ENCODE results near the gene NR3C2. TPM values are rescaled to one million over a fixed set of nuclear protein-coding genes. Genes with fewer than 3 reads are reported as not detected.

NR3C2 gene
- polyA plus RNA-seq, 1 of the 3 experiments (the other 2 are of a cell fraction): 0.02 TPM

DNA sequence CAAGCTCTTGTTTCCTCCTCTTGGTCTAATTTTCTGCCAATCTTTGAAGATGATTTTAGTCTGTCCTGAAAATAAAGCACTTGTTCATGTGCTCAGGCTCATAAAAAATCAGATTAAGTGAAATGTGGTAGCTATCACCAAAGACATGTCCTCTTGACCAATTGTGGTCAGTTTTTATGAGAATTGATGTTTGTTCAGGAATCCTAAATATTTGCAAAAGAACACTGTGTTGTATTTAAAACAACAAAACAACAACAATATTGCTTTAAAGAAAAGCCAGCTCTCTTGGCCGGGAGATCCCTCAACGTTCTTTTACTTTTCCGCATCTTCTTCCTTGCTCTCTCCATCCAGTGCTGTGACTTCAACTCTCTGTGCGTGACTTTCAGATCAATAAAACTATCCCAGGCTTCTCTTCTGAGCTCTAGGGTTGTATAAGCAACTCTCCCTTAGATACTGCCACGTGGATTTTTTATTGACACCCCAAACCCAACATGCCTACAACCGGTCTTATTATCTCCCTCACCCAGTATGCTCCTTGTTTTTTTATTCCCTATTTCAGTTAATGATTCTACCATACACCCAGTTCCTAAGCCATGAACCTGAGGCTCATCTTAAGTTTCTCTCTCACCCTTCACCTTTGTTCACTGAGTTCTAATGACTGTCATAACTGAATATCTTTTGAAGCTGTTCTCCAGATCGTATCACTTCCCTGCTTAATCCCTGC lies 400.4 kb downstream of the NR3C2 start:
- TF ChIP-seq FOSL2 (IDR thresholded peaks at IDR 0.05; ENCODE audit: borderline replicate concordance, low read depth) (no peak), RFX5 (IDR thresholded peaks at IDR 0.05; ENCODE audit: low read length) (no peak), FOXJ3 (CRISPR knock-in tag; IDR thresholded peaks at IDR 0.05) (no peak), SIN3A (IDR thresholded peaks at IDR 0.05; ENCODE audit: borderline replicate concordance, low read depth, low read length) (no peak), EZH2phosphoT487 (IDR thresholded peaks at IDR 0.05; ENCODE audit: borderline replicate concordance, low read depth) (no peak), SMC3 (IDR thresholded peaks at IDR 0.05; ENCODE audit: low read depth, low read length) (no peak), TAF1 (IDR thresholded peaks at IDR 0.05; ENCODE audit: borderline replicate concordance, low read depth, low read length) (no peak), NRF1 (IDR thresholded peaks at IDR 0.05; ENCODE audit: low read depth, low read length) (no peak), MXI1 (IDR thresholded peaks at IDR 0.05; ENCODE audit: low read depth, low read length) (no peak), MEF2A (IDR thresholded peaks at IDR 0.05; ENCODE audit: borderline replicate concordance, low read depth) (no peak), GABPA (IDR thresholded peaks at IDR 0.05; ENCODE audit: low read depth) (no peak), FOXM1 (IDR thresholded peaks at IDR 0.05; ENCODE audit: low read depth) (no peak), JUND (IDR thresholded peaks at IDR 0.05) (no peak)
- TF ChIP-seq, protein P1, sequence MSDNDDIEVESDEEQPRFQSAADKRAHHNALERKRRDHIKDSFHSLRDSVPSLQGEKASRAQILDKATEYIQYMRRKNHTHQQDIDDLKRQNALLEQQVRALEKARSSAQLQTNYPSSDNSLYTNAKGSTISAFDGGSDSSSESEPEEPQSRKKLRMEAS (IDR thresholded peaks at IDR 0.05; ENCODE audit: low read depth): no peak
- TF ChIP-seq, protein P2, sequence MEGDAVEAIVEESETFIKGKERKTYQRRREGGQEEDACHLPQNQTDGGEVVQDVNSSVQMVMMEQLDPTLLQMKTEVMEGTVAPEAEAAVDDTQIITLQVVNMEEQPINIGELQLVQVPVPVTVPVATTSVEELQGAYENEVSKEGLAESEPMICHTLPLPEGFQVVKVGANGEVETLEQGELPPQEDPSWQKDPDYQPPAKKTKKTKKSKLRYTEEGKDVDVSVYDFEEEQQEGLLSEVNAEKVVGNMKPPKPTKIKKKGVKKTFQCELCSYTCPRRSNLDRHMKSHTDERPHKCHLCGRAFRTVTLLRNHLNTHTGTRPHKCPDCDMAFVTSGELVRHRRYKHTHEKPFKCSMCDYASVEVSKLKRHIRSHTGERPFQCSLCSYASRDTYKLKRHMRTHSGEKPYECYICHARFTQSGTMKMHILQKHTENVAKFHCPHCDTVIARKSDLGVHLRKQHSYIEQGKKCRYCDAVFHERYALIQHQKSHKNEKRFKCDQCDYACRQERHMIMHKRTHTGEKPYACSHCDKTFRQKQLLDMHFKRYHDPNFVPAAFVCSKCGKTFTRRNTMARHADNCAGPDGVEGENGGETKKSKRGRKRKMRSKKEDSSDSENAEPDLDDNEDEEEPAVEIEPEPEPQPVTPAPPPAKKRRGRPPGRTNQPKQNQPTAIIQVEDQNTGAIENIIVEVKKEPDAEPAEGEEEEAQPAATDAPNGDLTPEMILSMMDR (IDR thresholded peaks at IDR 0.05): no peak
- TF ChIP-seq, protein P3, sequence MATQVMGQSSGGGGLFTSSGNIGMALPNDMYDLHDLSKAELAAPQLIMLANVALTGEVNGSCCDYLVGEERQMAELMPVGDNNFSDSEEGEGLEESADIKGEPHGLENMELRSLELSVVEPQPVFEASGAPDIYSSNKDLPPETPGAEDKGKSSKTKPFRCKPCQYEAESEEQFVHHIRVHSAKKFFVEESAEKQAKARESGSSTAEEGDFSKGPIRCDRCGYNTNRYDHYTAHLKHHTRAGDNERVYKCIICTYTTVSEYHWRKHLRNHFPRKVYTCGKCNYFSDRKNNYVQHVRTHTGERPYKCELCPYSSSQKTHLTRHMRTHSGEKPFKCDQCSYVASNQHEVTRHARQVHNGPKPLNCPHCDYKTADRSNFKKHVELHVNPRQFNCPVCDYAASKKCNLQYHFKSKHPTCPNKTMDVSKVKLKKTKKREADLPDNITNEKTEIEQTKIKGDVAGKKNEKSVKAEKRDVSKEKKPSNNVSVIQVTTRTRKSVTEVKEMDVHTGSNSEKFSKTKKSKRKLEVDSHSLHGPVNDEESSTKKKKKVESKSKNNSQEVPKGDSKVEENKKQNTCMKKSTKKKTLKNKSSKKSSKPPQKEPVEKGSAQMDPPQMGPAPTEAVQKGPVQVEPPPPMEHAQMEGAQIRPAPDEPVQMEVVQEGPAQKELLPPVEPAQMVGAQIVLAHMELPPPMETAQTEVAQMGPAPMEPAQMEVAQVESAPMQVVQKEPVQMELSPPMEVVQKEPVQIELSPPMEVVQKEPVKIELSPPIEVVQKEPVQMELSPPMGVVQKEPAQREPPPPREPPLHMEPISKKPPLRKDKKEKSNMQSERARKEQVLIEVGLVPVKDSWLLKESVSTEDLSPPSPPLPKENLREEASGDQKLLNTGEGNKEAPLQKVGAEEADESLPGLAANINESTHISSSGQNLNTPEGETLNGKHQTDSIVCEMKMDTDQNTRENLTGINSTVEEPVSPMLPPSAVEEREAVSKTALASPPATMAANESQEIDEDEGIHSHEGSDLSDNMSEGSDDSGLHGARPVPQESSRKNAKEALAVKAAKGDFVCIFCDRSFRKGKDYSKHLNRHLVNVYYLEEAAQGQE (IDR thresholded peaks at IDR 0.05; ENCODE audit: low read depth, low read length): no peak
- 87% methylated on average over 7 of the region's 7 CpGs for WGBS (ENCODE audit: low lambda C conversion rate)
- no peaks in the 10 kb centered on the region; the same call in 1 of the 2 replicates for H3K79me2 ChIP-seq (ENCODE audit: insufficient read depth)
- H3K9me3 ChIP-seq: no peaks in the 10 kb centered on the region
- no peak overlapping the region for H2AFZ ChIP-seq (ENCODE audit: low read depth)
- ChIA-PET CTCF (interaction anchor here (0.8 kb wide), 1 partner anchor 12 kb away, joined by 3 read pairs; no protein-coding TSS in a partner anchor), POLR2A (interaction anchor here (0.6 kb wide), 2 partner anchors 16 to 78 kb away, joined by 3 to 6 read pairs; no protein-coding TSS in a partner anchor)
- H3F3A ChIP-seq (replicated peaks; ENCODE audit: insufficient read depth): no peaks in the 10 kb centered on the region
- 0 out of 2 replicates have a peak, but pooled peaks cover 4% of the 10 kb centered on the region for H4K20me1 ChIP-seq (ENCODE audit: insufficient read depth)
- H3K4me3 ChIP-seq (ENCODE audit: low read depth in 2 of 2, low read length in 1 of 2): no peak overlapping the region
- peaks cover 0 to under 1% of the 10 kb centered on the region in 2 experiments; a peak in 1 of 4 replicates for H3K4me1 ChIP-seq (ENCODE audit: control insufficient read depth in 1 of 2, insufficient read depth in 2 of 2, low read depth in 1 of 2, low read length in 1 of 2)
- DNase-seq: no peak
- no peaks in the 10 kb centered on the region for H3K9me2 ChIP-seq
- no peak overlapping the region for H3K27ac ChIP-seq (ENCODE audit: low read depth in 2 of 2, low read length in 1 of 2)
- no peak overlapping the region for H3K4me2 ChIP-seq
- no peaks in the 10 kb centered on the region for H3K36me3 ChIP-seq (replicated peaks in 1 of 2; ENCODE audit: control insufficient read depth in 1 of 2, insufficient read depth in 2 of 2, low read length in 1 of 2)
- H3K27me3 ChIP-seq (ENCODE audit: insufficient read depth): no peaks in the 10 kb centered on the region
- H3K9ac ChIP-seq: no peak overlapping the region

All from SK-N-SH (cell line).